ENCODE measurements around the gene QRICH1. TPM values are rescaled to one million over a fixed set of nuclear protein-coding genes. Genes with fewer than 3 reads are reported as not detected.

The QRICH1 gene
- total and polyA plus RNA-seq, 2 of the 4 experiments (the other 2 are of a cell fraction): 62.7 to 77.3 TPM

- Histone ChIP-seq H2AFZ (replicated peaks; ENCODE audit: low read length, poor library complexity) (no peak overlapping the region), H2BK120ac (ENCODE audit: low read depth, low read length) (no peak overlapping the region), H3K27me3 (ENCODE audit: control insufficient read depth, insufficient read depth, low read length) (no peaks in the 10 kb centered on the region), H2AK5ac (ENCODE audit: low read depth, low read length) (no peak overlapping the region), H3K9me1 (ENCODE audit: insufficient read depth, low read length) (peaks cover 26% of the 10 kb centered on the region), H3K27ac (ENCODE audit: insufficient read depth, low read length) (no peak overlapping the region), H3K4me2 (ENCODE audit: low read depth, low read length) (no peak overlapping the region), H3K4ac (ENCODE audit: low read depth, low read length) (no peak overlapping the region), H3K14ac (replicated peaks; ENCODE audit: low read depth, low read length) (no peak overlapping the region), H2BK5ac (ENCODE audit: low read depth, low read length, poor library complexity, severe bottlenecking) (no peak overlapping the region), H3K4me3 (ENCODE audit: insufficient read depth, low read depth, low read length) (no peak overlapping the region), H3K79me1 (ENCODE audit: low read depth in 1 of 2, low read length in 2 of 2) (peaks cover 5 to 72% of the 10 kb centered on the region in 2 experiments; a peak in 2 of 4 replicates), H2BK15ac (ENCODE audit: low read depth, low read length) (no peak overlapping the region), H2AK9ac (replicated peaks; ENCODE audit: low read depth, low read length, poor library complexity) (no peak overlapping the region), H3K36me3 (ENCODE audit: control insufficient read depth, insufficient read depth, low read length) (peaks cover 31% of the 10 kb centered on the region), H3K9me3 (ENCODE audit: control insufficient read depth, insufficient read depth, low read length) (no peaks in the 10 kb centered on the region), H3K23ac (ENCODE audit: low read depth, low read length) (no peak overlapping the region), H4K5ac (ENCODE audit: low read depth, low read length) (no peak overlapping the region), H4K91ac (ENCODE audit: insufficient read depth, low read depth, low read length) (no peak overlapping the region), H4K8ac (ENCODE audit: low read depth in 2 of 2, low read length in 2 of 2) (no peak overlapping the region), H3K9ac (ENCODE audit: low read depth, low read length) (no peak overlapping the region), H3K18ac (ENCODE audit: low read depth, low read length) (no peak overlapping the region), H4K20me1 (ENCODE audit: insufficient read depth, low read length) (peaks cover 51% of the 10 kb centered on the region), H2BK20ac (ENCODE audit: low read depth, low read length) (no peak overlapping the region), H3K4me1 (ENCODE audit: control insufficient read depth, insufficient read depth, low read length) (peaks cover 13% of the 10 kb centered on the region), H3K56ac (ENCODE audit: extremely low read depth, insufficient read depth, low read length) (no peak overlapping the region)
- ChIA-PET POLR2A (ENCODE audit: unreplicated experiment) (interaction anchor here (1.1 to 2.5 kb wide), 3 partner anchors 8 to 35 kb away, joined by 4 to 13 read pairs (median 6); partner anchors contain the start of genes DALRD3 and NDUFAF3), CTCF (interaction anchor here (0.6 kb wide), 1 partner anchor 483 kb away, joined by 3 read pairs; no protein-coding TSS in a partner anchor)
- intact Hi-C loops (cut with micrococcal nuclease): no loop called here
- no peak for DNase-seq
- no TSS peak for BruUV-seq (replicated peaks)
- in situ Hi-C loops (cut with MboI; ENCODE audit: low sequenced_read_pairs): no loop called here
- no CpG with 5 or more reads among the region's 3 CpGs for WGBS, 2 experiments (ENCODE audit: extremely low coverage in 2 of 2, insufficient read length in 1 of 2)
- no peak for TF ChIP-seq CEBPB (IDR thresholded peaks at IDR 0.05; ENCODE audit: low read depth, low read length)
- no peak for TF ChIP-seq CTCF (conservative IDR thresholded peaks at IDR 0.05; ENCODE audit: low read depth, low read length)
- no peak for TF ChIP-seq BHLHE40 (IDR thresholded peaks at IDR 0.05; ENCODE audit: low read depth, low read length)
- TF ChIP-seq MAZ (IDR thresholded peaks at IDR 0.05; ENCODE audit: borderline replicate concordance, low read depth, low read length): no peak
- TF ChIP-seq ELK1 (IDR thresholded peaks at IDR 0.05; ENCODE audit: borderline replicate concordance, low read depth, low read length): no peak
- TF ChIP-seq, protein P1, sequence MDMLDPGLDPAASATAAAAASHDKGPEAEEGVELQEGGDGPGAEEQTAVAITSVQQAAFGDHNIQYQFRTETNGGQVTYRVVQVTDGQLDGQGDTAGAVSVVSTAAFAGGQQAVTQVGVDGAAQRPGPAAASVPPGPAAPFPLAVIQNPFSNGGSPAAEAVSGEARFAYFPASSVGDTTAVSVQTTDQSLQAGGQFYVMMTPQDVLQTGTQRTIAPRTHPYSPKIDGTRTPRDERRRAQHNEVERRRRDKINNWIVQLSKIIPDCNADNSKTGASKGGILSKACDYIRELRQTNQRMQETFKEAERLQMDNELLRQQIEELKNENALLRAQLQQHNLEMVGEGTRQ (IDR thresholded peaks at IDR 0.05; ENCODE audit: low read depth, low read length): no peak
- no peak for TF ChIP-seq NFE2L2 (IDR thresholded peaks at IDR 0.05; ENCODE audit: low read depth, low read length)
- no peak for TF ChIP-seq RCOR1 (IDR thresholded peaks at IDR 0.05; ENCODE audit: insufficient replicate concordance, low read length)
- no peak for TF ChIP-seq RFX5 (IDR thresholded peaks at IDR 0.05; ENCODE audit: low read depth, low read length)
- TF ChIP-seq RAD21 (IDR thresholded peaks at IDR 0.05; ENCODE audit: low read length): no peak
- TF ChIP-seq MAFK (IDR thresholded peaks at IDR 0.05; ENCODE audit: low read depth, low read length): no peak
- TF ChIP-seq MXI1 (IDR thresholded peaks at IDR 0.05; ENCODE audit: borderline replicate concordance, low read depth, low read length): no peak
- ATAC-seq (ENCODE audit: low read depth): no peak
- dilution Hi-C loops (cut with HindIII; ENCODE audit: low sequenced_read_pairs, unreplicated experiment): no loop called here
Observed at GRCh38 chr3:49009396-49009795, 84.5 kb downstream of the QRICH1 start.
